GM19238 (cell line): ENCODE results near the gene HSPA4.

Experiments used
- DNase-seq: peaks from one replicate; pipeline ENCODE4 v3.0.0; 2011; ENCODE audit warnings: low spot score; ENCODE audit not compliant: insufficient read length

Gene HSPA4

GRCh38 chr5:133091034-133091433 lies 39.2 kb downstream of the HSPA4 start:
- DNase-seq, result no peak

DNA sequence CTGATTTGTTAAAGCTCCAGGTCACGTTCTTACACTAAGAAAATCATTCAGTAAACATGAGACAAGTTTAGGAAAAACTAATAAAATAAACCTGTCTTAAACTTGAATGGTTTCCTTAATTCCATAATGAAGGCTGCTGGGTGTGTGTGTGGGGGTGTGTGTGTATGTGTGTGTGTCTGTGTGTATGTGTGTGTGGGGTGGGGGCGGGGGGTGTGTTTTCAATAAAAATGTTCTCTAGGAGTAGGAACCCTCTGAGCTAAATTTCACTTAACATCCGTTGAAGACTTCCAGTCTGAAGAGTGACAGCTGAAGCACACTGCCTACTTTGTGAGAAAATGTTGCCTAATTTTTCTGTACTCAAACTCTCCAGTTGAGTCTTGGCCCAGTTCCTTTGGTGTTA lies 54.5 kb downstream of the HSPA4 start:
- no peak for DNase-seq

GRCh38 chr5:133106761-133107572 lies 55.2 kb downstream of the HSPA4 start:
- no peak for DNase-seq

DNA sequence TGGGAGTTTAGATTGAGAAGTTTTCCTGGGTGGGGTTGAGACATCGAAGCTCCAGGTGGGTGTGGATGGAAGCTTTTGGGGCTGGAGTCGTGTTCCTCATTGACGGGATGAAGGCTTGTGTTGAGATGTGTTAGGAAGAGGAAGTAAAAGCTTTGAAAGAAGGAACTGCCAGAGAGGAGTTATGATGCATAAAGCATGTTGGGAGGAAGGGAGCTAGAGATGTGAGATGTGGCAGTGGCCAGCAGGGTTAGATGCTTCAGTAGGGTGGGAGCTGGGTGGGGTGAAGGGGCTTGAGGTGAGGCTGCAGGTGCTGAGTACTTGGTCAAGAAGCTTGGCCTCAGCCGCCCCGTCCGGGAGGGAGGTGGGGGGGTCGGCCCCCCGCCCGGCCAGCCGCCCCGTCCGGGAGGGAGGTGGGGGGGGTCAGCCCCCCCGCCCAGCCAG lies 56.7 kb downstream of the HSPA4 start:
- no peak for DNase-seq

- DNase-seq, result no peak
Observed at GRCh38 chr5:133109655-133110483, 58.1 kb downstream of the HSPA4 start.

DNA sequence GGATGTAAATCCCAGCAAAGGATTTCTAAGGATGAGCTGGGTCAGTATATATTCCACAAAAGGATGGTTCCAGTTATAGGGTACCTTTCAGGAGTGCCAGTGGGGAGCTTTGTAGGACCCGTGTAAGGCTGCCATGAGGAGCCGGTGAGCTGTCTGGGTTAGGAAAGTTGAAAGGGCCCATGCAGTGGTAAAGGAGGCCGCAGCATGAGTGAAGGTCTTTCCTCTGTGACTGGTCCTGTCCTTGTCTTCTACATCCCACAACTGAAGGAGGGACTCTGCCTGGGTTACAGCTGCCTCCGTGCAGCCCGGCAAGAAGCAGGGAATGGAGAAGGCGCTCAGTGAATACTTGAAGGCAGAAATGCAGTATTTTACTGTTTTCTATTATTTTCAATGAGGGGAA lies 58.9 kb downstream of the HSPA4 start:
- no peak for DNase-seq

DNA sequence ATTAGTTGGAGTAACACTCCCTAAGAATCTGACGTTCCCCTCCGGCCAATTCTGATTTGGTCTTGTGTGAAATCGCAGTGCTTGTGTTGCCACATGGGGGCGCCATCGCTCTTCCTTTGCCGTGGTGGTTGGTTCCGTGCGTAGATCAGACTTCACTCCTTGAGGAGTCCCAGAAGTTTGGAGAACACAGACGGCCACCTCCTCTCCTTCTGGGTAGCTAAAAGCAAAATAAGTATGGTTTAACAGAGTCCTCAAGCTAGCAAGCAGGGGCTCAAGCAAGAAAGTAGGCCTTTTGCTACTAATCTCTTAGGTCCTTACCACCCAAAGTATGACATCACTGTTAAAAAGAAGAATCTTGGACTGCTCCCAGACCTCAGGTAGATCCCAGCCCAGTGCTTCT lies 59.5 kb downstream of the HSPA4 start:
- DNase-seq, result peak; percentile 71

- no peak for DNase-seq
Observed at GRCh38 chr5:133112026-133112660, 60.3 kb downstream of the HSPA4 start.

DNA sequence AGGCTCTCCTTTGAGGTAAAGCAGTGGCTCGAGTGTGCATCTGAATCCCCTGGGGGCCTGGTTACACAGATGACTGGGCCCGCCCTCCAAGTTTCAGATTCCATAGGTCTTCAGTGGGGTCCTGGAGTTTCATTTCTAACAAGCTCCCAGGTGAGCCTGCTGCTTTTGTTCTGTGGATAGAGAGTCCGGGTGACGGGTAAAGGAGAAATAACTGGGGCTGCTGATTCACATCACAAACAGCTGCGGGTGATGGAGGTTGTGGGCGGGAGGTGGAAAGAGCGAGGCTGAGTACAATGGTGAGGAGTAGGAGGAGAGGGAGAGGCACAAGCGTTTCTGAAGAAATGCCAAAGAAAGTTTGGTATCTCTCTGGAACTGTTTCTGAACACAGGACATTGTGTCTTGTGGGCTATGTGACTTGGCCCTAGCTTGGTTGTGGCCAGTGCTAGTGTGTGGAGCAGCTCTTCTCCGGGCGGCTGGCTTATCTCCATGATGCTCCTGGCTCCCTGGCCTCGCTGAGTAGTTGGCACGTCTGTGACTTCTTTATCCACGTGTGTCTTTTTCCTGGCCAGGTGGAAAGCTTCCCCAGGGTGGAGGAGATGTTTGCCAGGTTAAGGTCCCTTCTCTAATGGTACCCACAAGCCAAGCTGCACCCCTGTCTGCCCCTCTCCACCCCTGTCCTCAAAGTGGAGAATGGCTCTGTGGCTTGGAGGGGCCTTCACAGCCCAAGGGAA lies 61.7 kb downstream of the HSPA4 start:
- no peak for DNase-seq

- no peak for DNase-seq
Observed at GRCh38 chr5:133114166-133114932, 62.5 kb downstream of the HSPA4 start.

- DNase-seq, result no peak
Observed at GRCh38 chr5:133114933-133115310, 63.1 kb downstream of the HSPA4 start.

DNA sequence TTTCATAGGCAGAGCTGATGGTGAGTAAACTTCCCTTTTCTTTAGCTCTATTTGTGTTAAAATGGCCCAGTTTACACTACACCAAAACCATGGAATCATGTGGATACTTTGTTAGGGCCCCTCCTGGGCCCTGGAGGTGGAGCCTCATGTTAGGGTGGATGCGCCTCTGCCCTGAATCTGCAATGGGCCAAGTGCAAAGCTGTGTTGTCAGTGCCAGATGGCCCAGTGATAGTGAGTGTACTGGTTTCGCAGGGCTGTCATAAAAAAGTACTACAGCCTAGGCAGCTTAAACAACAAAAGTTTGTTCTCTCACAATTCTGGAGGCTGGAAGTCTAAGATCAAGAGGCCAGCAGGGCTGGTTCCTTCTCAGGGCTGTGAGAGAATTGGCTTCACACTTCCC lies 64.8 kb downstream of the HSPA4 start:
- no peak for DNase-seq

GRCh38 chr5:133117166-133117911 lies 65.5 kb downstream of the HSPA4 start:
- DNase-seq, result no peak

GRCh38 chr5:133117912-133118445 lies 66.2 kb downstream of the HSPA4 start:
- no peak for DNase-seq

- DNase-seq, result no peak
Observed at GRCh38 chr5:133118741-133119140, 66.9 kb downstream of the HSPA4 start.

DNA sequence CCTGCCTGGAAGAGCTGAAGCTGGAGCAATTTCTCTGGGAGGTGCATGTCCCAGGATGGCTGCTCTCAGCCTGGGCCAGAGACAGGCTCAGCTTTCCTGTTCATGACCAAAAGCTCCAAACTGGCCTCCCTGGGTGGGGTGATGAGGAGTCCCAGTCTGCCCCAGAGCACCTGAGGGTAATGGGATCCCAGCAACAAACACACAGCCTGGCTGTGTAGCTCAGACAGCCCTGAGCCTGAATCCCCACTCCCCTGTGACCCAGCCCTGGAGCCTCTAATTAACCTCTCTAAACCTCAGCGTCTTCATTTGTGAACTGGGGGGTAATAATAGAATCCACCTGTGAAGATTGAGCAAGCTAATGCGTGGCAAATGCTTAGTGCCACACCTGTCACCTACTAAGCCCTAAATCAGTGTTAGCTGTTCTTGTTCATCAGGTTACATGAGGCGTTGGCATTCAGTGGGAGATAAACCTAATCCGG lies 67.5 kb downstream of the HSPA4 start:
- no peak for DNase-seq

GRCh38 chr5:133120156-133120750 lies 68.4 kb downstream of the HSPA4 start:
- no peak for DNase-seq

GRCh38 chr5:133121080-133121479 lies 69.3 kb downstream of the HSPA4 start:
- no peak for DNase-seq

- DNase-seq, result no peak
Observed at GRCh38 chr5:133121611-133122150, 69.9 kb downstream of the HSPA4 start.
